Thoracic aorta (tissue), 2 donors: ENCODE data around the gene TXNRD1. TPM values are rescaled to one million over a fixed set of nuclear protein-coding genes. Genes with fewer than 3 reads are reported as not detected.
A peak's percentile ranks its signal among the peaks of the same experiment; 100 is the strongest.

Experiments
- ATAC-seq: fragments of 150-250 bp; one replicate; pipeline ENCODE4 v1.8.0; 2017; ENCODE audit warnings: low read depth; ENCODE audit not compliant: insufficient number of reproducible peaks, low FRiP score
- DNase-seq: peaks from one replicate; pipeline ENCODE4 v3.0.0-alpha.2; 2020; ENCODE audit warnings: low spot score
- H3K27ac ChIP-seq, 2 donors: fragments of 200-600 bp; sonication (generic); 1 replicate in 1 of 2; 2 replicates in 1 of 2; pipeline ENCODE4 v1.5.1; 2016; ENCODE audit warnings: mild to moderate bottlenecking in 2 of 2, moderate library complexity in 2 of 2
- H3K27me3 ChIP-seq: fragments of 200-600 bp; sonication (generic); replicated peaks from 2 replicates; pipeline ENCODE4 v1.6.0; 2016; ENCODE audit warnings: mild to moderate bottlenecking; ENCODE audit not compliant: insufficient read depth
- H3K36me3 ChIP-seq: fragments of 200-600 bp; sonication (generic); one replicate; pipeline ENCODE4 v1.5.1; 2016
- H3K4me1 ChIP-seq, 2 donors: fragments of 200-600 bp; sonication (generic); 1 replicate in 1 of 2; 2 replicates in 1 of 2; pipeline versions ENCODE4 v1.5.1 to v1.6.0; 2016; ENCODE audit warnings: low read depth in 2 of 2, mild to moderate bottlenecking in 1 of 2; ENCODE audit not compliant: control insufficient read depth in 1 of 2
- H3K4me3 ChIP-seq: fragments of 200-600 bp; sonication (generic); 2 replicates; pipeline ENCODE4 v1.5.1; 2016; ENCODE audit warnings: mild to moderate bottlenecking
- H3K9me3 ChIP-seq: fragments of 200-600 bp; sonication (generic); 2 replicates; pipeline ENCODE4 v1.5.1; 2016
- total RNA-seq, 2 donors: library from RNA; depleted of rRNA; stranded (reverse); fragments of >200 nt; gene quantifications; one replicate each; pipeline versions ENCODE4 v1.1.0 to v1.2.3, GENCODE V29; 2016
- TF ChIP-seq, protein P1 (sequence below): fragments of 200-600 bp; sonication (generic); IDR thresholded peaks from one replicate; pipeline ENCODE4 v1.5.1; 2019; ENCODE audit warnings: antibody characterized with exemption

TXNRD1 gene
- total RNA-seq, 2 donors from 2014 or later = 269 to 332 TPM

- no peak for DNase-seq
- no peaks in the 10 kb centered on the region for H3K9me3 ChIP-seq
- peaks cover 35 to 94% of the 10 kb centered on the region in 2 donors for H3K4me1 ChIP-seq
- ATAC-seq = no peak
- no peak overlapping the region for H3K4me3 ChIP-seq
- TF ChIP-seq, protein P1, sequence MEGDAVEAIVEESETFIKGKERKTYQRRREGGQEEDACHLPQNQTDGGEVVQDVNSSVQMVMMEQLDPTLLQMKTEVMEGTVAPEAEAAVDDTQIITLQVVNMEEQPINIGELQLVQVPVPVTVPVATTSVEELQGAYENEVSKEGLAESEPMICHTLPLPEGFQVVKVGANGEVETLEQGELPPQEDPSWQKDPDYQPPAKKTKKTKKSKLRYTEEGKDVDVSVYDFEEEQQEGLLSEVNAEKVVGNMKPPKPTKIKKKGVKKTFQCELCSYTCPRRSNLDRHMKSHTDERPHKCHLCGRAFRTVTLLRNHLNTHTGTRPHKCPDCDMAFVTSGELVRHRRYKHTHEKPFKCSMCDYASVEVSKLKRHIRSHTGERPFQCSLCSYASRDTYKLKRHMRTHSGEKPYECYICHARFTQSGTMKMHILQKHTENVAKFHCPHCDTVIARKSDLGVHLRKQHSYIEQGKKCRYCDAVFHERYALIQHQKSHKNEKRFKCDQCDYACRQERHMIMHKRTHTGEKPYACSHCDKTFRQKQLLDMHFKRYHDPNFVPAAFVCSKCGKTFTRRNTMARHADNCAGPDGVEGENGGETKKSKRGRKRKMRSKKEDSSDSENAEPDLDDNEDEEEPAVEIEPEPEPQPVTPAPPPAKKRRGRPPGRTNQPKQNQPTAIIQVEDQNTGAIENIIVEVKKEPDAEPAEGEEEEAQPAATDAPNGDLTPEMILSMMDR = no peak
- H3K27me3 ChIP-seq = no peaks in the 10 kb centered on the region
- peak overlapping the region in 1 of 2 donors; percentile 18 for H3K27ac ChIP-seq
- peaks cover 33% of the 10 kb centered on the region for H3K36me3 ChIP-seq
Observed at GRCh38 chr12:104347374-104348075, 131.9 kb downstream of the TXNRD1 start.

DNA sequence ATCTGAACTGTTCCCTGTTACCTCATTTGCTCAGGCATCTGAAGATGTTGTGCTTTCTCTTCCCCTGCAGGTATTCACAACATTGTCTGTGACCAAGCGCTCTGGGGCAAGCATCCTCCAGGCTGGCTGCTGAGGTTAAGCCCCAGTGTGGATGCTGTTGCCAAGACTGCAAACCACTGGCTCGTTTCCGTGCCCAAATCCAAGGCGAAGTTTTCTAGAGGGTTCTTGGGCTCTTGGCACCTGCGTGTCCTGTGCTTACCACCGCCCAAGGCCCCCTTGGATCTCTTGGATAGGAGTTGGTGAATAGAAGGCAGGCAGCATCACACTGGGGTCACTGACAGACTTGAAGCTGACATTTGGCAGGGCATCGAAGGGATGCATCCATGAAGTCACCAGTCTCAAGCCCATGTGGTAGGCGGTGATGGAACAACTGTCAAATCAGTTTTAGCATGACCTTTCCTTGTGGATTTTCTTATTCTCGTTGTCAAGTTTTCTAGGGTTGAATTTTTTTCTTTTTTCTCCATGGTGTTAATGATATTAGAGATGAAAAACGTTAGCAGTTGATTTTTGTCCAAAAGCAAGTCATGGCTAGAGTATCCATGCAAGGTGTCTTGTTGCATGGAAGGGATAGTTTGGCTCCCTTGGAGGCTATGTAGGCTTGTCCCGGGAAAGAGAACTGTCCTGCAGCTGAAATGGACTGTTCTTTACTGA is 132.9 kb downstream of the TXNRD1 start:
- no peak overlapping the region for H3K27ac ChIP-seq
- peaks cover 30 to 86% of the 10 kb centered on the region in 2 donors for H3K4me1 ChIP-seq
- H3K27me3 ChIP-seq = no peaks in the 10 kb centered on the region
- ATAC-seq (no peak), DNase-seq (no peak)
- no peak overlapping the region for H3K4me3 ChIP-seq
- TF ChIP-seq, protein P1 = no peak
- no peaks in the 10 kb centered on the region for H3K9me3 ChIP-seq
- H3K36me3 ChIP-seq = peaks cover 29% of the 10 kb centered on the region

DNA sequence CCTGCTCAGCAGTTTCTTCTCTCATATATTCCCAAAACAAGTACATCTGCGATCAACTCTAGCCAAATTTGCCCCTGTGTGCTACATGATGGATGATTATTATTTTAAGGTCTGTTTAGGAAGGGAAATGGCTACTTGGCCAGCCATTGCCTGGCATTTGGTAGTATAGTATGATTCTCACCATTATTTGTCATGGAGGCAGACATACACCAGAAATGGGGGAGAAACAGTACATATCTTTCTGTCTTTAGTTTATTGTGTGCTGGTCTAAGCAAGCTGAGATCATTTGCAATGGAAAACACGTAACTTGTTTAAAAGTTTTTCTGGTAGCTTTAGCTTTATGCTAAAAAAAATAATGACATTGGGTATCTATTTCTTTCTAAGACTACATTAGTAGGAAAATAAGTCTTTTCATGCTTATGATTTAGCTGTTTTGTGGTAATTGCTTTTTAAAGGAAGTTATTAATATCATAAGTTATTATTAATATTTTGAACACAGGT is 133.5 kb downstream of the TXNRD1 start:
- Histone ChIP-seq H3K4me1 (peaks cover 28 to 80% of the 10 kb centered on the region in 2 donors), H3K4me3 (no peak overlapping the region), H3K27me3 (no peaks in the 10 kb centered on the region), H3K9me3 (no peaks in the 10 kb centered on the region), H3K27ac (no peak overlapping the region), H3K36me3 (peaks cover 29% of the 10 kb centered on the region)
- no peak for ATAC-seq
- TF ChIP-seq, protein P1 = no peak
- DNase-seq = no peak

DNA sequence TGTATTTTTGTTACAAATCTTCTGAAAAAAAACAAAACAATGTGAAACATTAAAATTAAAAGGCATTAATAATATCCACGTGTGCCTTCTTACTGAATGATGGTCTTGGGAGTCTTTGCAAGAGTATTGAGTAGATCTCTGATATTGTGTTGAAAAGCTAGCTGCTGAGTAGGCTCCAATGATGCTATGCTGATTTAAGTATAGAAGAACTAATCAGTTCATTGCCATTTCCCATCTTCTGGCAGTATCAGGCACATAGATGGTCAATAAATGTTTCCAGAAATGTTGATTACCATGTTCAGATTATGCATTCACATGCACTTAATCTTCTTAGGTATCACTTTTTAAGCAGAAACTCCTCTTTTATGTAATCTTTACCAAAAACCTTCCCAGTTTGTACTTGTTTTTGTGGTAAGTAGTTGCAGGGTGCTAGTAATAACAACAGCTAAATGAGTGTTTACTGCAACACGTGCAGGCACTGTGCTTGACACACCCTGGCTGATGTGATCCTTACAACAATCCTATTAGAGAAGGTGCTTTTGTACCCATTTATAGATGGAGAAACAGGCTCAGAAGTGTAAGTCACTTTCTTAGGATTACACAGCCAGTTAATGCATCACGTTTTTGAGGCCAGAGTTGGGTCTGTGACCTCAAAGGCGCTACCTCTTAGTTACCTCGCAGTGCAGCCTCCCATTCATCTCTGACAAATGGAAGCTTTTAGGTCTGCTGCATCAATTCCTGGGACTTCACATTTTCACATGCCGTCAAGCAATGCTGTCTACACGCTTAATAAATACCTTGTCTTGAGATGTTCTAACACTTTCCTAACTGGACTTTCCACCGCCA is 134.9 kb downstream of the TXNRD1 start:
- Histone ChIP-seq H3K4me3 (no peak overlapping the region), H3K27ac (no peak overlapping the region), H3K9me3 (no peaks in the 10 kb centered on the region), H3K27me3 (no peaks in the 10 kb centered on the region), H3K36me3 (peaks cover 35% of the 10 kb centered on the region), H3K4me1 (peaks cover 20 to 66% of the 10 kb centered on the region in 2 donors)
- TF ChIP-seq, protein P1 = no peak
- DNase-seq = no peak
- no peak for ATAC-seq
